ENCODE measurements around the gene RNASEH2A. TPM values are rescaled to one million over a fixed set of nuclear protein-coding genes. Genes with fewer than 3 reads are reported as not detected.

The RNASEH2A gene
- total and polyA plus RNA-seq, 2 of the 13 experiments (the other 11 are each of a cell fraction or from before 2014, with no cell fraction given) = 25.1 to 35.8 TPM

DNA sequence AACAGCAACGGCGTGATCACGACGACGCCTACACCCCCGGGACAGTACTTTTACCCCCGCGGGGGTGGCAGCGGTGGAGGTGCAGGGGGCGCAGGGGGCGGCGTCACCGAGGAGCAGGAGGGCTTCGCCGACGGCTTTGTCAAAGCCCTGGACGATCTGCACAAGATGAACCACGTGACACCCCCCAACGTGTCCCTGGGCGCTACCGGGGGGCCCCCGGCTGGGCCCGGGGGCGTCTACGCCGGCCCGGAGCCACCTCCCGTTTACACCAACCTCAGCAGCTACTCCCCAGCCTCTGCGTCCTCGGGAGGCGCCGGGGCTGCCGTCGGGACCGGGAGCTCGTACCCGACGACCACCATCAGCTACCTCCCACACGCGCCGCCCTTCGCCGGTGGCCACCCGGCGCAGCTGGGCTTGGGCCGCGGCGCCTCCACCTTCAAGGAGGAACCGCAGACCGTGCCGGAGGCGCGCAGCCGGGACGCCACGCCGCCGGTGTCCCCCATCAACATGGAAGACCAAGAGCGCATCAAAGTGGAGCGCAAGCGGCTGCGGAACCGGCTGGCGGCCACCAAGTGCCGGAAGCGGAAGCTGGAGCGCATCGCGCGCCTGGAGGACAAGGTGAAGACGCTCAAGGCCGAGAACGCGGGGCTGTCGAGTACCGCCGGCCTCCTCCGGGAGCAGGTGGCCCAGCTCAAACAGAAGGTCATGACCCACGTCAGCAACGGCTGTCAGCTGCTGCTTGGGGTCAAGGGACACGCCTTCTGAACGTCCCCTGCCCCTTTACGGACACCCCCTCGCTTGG, 14.1 kb upstream of the RNASEH2A start (continued):
- TF ChIP-seq RBM22 (optimal IDR thresholded peaks at IDR 0.05; ENCODE audit: low read length) (no peak), SNAI1 (CRISPR knock-in tag; IDR thresholded peaks at IDR 0.05; ENCODE audit: borderline replicate concordance) (peak; percentile 72; the same call in 1 of the 2 replicates), ZNF572 (CRISPR knock-in tag; IDR thresholded peaks at IDR 0.05) (no peak), HOXD1 (CRISPR knock-in tag; IDR thresholded peaks at IDR 0.05) (no peak), MIXL1 (CRISPR knock-in tag; IDR thresholded peaks at IDR 0.05) (0 out of 2 replicates have a peak, but pooled peaks have one; percentile 13), NCOR1 (IDR thresholded peaks at IDR 0.05; ENCODE audit: borderline replicate concordance, low read length) (no peak), SP4 (CRISPR knock-in tag; IDR thresholded peaks at IDR 0.05) (peak; percentile 65; the same call in 1 of the 2 replicates), CREM (IDR thresholded peaks at IDR 0.05) (peak; percentile 30; the same call in 1 of the 2 replicates), CREM (CRISPR knock-in tag; IDR thresholded peaks at IDR 0.05) (no peak), ZNF513 (CRISPR knock-in tag; conservative IDR thresholded peaks at IDR 0.05) (no peak), ZNF558 (CRISPR knock-in tag; IDR thresholded peaks at IDR 0.05; ENCODE audit: borderline replicate concordance) (peak; percentile 83), HDAC6 (IDR thresholded peaks at IDR 0.05; ENCODE audit: low read depth, low read length) (no peak), TGIF2 (CRISPR knock-in tag; IDR thresholded peaks at IDR 0.05) (peak; percentile 41; the same call in 1 of the 2 replicates), HMG20A (CRISPR knock-in tag; IDR thresholded peaks at IDR 0.05; ENCODE audit: borderline replicate concordance) (peak; percentile 18; the same call in 1 of the 2 replicates), FOXA3 (CRISPR knock-in tag; IDR thresholded peaks at IDR 0.05) (peak; percentile 40; the same call in 1 of the 2 replicates)
- TF ChIP-seq, protein P1, sequence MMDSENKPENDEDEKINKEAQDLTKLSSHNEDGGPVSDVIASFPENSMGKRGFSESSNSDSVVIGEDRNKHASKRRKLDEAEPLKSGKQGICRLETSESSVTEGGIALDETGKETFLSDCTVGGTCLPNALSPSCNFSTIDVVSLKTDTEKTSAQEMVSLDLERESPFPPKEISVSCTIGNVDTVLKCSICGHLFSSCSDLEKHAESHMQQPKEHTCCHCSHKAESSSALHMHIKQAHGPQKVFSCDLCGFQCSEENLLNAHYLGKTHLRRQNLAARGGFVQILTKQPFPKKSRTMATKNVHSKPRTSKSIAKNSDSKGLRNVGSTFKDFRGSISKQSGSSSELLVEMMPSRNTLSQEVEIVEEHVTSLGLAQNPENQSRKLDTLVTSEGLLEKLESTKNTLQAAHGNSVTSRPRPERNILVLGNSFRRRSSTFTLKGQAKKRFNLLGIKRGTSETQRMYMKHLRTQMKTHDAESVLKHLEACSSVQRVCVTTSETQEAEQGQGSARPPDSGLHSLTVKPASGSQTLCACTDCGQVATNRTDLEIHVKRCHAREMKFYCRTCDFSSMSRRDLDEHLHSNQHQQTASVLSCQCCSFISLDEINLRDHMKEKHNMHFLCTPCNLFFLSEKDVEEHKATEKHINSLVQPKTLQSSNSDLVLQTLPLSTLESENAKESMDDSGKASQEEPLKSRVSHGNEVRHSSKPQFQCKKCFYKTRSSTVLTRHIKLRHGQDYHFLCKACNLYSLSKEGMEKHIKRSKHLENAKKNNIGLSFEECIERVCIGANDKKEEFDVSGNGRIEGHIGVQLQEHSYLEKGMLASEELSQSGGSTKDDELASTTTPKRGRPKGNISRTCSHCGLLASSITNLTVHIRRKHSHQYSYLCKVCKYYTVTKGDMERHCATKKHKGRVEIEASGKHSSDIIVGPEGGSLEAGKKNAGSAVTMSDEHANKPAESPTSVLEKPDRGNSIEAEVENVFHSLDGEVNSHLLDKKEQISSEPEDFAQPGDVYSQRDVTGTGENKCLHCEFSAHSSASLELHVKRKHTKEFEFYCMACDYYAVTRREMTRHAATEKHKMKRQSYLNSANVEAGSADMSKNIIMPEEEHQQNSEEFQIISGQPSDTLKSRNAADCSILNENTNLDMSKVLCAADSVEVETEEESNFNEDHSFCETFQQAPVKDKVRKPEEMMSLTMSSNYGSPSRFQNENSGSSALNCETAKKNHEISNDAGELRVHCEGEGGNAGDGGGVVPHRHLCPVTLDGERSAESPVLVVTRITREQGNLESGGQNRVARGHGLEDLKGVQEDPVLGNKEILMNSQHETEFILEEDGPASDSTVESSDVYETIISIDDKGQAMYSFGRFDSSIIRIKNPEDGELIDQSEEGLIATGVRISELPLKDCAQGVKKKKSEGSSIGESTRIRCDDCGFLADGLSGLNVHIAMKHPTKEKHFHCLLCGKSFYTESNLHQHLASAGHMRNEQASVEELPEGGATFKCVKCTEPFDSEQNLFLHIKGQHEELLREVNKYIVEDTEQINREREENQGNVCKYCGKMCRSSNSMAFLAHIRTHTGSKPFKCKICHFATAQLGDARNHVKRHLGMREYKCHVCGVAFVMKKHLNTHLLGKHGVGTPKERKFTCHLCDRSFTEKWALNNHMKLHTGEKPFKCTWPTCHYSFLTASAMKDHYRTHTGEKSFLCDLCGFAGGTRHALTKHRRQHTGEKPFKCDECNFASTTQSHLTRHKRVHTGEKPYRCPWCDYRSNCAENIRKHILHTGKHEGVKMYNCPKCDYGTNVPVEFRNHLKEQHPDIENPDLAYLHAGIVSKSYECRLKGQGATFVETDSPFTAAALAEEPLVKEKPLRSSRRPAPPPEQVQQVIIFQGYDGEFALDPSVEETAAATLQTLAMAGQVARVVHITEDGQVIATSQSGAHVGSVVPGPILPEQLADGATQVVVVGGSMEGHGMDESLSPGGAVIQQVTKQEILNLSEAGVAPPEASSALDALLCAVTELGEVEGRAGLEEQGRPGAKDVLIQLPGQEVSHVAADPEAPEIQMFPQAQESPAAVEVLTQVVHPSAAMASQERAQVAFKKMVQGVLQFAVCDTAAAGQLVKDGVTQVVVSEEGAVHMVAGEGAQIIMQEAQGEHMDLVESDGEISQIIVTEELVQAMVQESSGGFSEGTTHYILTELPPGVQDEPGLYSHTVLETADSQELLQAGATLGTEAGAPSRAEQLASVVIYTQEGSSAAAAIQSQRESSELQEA (CRISPR knock-in tag; IDR thresholded peaks at IDR 0.05; ENCODE audit: not compliant biosample characterization) = no peak
- TF ChIP-seq, protein P2, sequence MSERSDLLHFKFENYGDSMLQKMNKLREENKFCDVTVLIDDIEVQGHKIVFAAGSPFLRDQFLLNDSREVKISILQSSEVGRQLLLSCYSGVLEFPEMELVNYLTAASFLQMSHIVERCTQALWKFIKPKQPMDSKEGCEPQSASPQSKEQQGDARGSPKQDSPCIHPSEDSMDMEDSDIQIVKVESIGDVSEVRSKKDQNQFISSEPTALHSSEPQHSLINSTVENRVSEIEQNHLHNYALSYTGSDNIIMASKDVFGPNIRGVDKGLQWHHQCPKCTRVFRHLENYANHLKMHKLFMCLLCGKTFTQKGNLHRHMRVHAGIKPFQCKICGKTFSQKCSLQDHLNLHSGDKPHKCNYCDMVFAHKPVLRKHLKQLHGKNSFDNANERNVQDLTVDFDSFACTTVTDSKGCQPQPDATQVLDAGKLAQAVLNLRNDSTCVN (CRISPR knock-in tag; IDR thresholded peaks at IDR 0.05; ENCODE audit: borderline replicate concordance) = peak; percentile 46; the same call in 1 of the 2 replicates
